Activated T-cell treated with anti-CD3 and anti-CD28 coated beads, Interleukin-2, amount 50 U/mL, for 72 hours (primary cell): ENCODE measurements around the gene ARHGAP18. TPM values are rescaled to one million over a fixed set of nuclear protein-coding genes. Genes with fewer than 3 reads are reported as not detected.

Source experiments
- ATAC-seq, 2 donors: fragments of 150-1000 bp; cut with Tn5 transposase; replicated peaks in 1 of 2; 2 replicates each; pipeline ENCODE4 v1.10.0; 2021; ENCODE audit warnings: moderate library complexity in 2 of 2, mild to moderate bottlenecking in 1 of 2
- DNase-seq, 2 donors: peaks; one replicate each; pipeline ENCODE4 v3.0.0; 2021 to 2022; ENCODE audit warnings: mixed read lengths in 1 of 2
- H3K27ac Mint-ChIP-seq: one replicate; pipeline ENCODE4 v1.8.0; 2022; ENCODE audit warnings: mild to moderate bottlenecking, moderate library complexity, mixed read lengths
- H3K27me3 Mint-ChIP-seq: one replicate; pipeline ENCODE4 v1.8.0; 2022; ENCODE audit warnings: low read depth, mixed read lengths
- H3K36me3 Mint-ChIP-seq, 2 donors: one replicate each; pipeline ENCODE4 v1.8.0; 2022; ENCODE audit warnings: mixed read lengths in 2 of 2, mild to moderate bottlenecking in 1 of 2; ENCODE audit not compliant: insufficient read depth in 2 of 2
- H3K4me1 Mint-ChIP-seq: one replicate; pipeline ENCODE4 v1.8.0; 2022; ENCODE audit warnings: low read depth, mixed read lengths
- H3K4me3 Mint-ChIP-seq, 2 donors: one replicate each; pipeline ENCODE4 v1.8.0; 2022; ENCODE audit warnings: mild to moderate bottlenecking in 2 of 2, mixed read lengths in 2 of 2, moderate library complexity in 2 of 2
- H3K9me3 Mint-ChIP-seq, 2 donors: one replicate each; pipeline ENCODE4 v1.8.0; 2022; ENCODE audit warnings: mixed read lengths in 2 of 2
- total RNA-seq, 2 donors: library from RNA; stranded (reverse); gene quantifications; one replicate each; pipeline ENCODE4 v1.2.3, GENCODE V29; 2022

ARHGAP18 gene
- total RNA-seq, 2 donors from 2014 or later: 2.7 to 3.9 TPM

DNA sequence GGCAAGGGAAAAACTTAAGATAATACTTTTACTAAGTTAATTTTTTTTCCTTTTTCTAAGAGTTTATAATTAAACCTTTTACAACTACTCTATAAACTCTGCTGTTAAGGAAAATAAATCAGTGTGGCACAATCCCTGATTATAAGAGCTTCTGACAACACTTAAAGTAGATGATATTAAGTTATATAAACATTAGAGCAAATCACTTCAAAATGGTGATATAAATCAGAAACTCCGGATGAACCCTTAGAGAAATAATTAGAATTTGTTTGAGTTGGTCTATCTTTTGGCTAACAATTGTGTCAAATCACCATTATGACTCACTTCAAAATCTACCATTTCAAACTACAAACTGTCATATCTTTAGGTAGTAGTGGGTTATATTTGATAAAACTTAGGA, 104.9 kb downstream of the ARHGAP18 start:
- Mint-ChIP-seq H3K36me3 (no peaks in the 10 kb centered on the region), H3K27me3 (no peaks in the 10 kb centered on the region), H3K9me3 (no peaks in the 10 kb centered on the region), H3K27ac (no peak overlapping the region), H3K4me1 (peaks cover 23% of the 10 kb centered on the region), H3K4me3 (no peak overlapping the region)
- no peak for DNase-seq
- ATAC-seq: no peak

DNA sequence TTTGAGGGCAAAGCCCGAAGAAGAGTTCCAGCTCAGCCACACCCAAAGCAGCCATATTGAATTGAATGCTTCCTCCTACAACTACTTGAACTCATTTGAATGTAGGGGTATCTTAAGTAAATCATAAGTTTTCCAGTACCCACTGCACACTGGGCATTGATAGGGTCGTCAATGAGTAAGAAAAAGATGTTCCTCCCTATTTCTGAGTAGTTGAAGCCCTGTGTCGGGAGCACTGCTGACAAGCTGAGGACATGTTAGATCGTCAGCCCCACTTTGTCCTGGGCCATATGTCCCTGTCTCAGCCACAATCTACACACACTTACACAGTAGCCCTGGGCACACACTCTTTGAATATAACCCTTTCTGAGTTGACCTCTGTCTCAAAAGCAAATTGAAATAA, 105.7 kb downstream of the ARHGAP18 start:
- no peaks in the 10 kb centered on the region for H3K36me3 Mint-ChIP-seq
- ATAC-seq (no peak), DNase-seq (no peak)
- H3K4me1 Mint-ChIP-seq: peaks cover 23% of the 10 kb centered on the region
- no peaks in the 10 kb centered on the region for H3K27me3 Mint-ChIP-seq
- H3K9me3 Mint-ChIP-seq: no peaks in the 10 kb centered on the region
- H3K4me3 Mint-ChIP-seq: no peak overlapping the region
- H3K27ac Mint-ChIP-seq: no peak overlapping the region

DNA sequence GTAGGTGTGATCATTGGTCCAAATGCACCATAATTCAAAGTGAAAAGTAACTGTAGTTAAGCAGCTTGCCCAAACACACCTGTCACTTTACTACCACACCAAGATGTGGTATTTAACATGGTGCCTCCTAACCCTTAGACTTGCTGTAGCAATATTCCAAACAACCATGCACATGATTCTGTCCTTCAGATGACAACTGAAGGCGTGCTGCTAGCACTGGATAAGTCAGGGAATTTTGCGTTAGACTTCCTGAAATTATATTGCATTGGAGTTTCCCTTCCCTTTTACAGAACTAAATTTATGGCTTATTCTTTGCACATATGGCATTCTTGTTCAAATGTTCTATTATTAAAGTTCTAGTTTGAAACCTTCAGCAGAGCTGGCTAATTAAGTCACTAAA, 106.2 kb downstream of the ARHGAP18 start:
- no peaks in the 10 kb centered on the region for H3K36me3 Mint-ChIP-seq
- no peak overlapping the region for H3K4me3 Mint-ChIP-seq
- ATAC-seq (no peak), DNase-seq (no peak)
- peaks cover 23% of the 10 kb centered on the region for H3K4me1 Mint-ChIP-seq
- no peak overlapping the region for H3K27ac Mint-ChIP-seq
- H3K27me3 Mint-ChIP-seq: no peaks in the 10 kb centered on the region
- no peaks in the 10 kb centered on the region for H3K9me3 Mint-ChIP-seq

DNA sequence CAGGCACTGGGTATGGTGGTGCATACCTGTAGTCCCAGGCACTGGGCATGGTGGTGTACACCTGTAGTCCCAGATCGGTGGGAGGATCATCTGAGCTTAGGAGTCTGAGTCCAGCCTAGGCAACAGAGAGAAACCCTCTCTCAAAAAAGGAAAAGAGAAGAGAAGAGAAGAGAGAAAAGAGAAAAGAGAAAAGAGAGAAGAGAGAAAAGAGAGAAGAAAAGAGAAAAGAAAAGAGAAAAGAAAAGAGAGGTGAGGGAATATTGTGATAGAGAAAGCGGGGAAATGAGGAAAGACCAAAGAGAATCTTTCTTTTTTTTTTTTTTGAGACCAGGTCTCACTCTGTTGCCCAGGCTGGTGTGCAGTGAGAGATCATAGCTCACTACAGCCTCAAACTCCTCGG, 108.7 kb downstream of the ARHGAP18 start:
- H3K27me3 Mint-ChIP-seq: no peaks in the 10 kb centered on the region
- no peak overlapping the region for H3K4me3 Mint-ChIP-seq
- peaks cover 4% of the 10 kb centered on the region for H3K4me1 Mint-ChIP-seq
- ATAC-seq (no peak), DNase-seq (no peak)
- no peaks in the 10 kb centered on the region for H3K36me3 Mint-ChIP-seq
- no peak overlapping the region for H3K27ac Mint-ChIP-seq
- H3K9me3 Mint-ChIP-seq: no peaks in the 10 kb centered on the region

DNA sequence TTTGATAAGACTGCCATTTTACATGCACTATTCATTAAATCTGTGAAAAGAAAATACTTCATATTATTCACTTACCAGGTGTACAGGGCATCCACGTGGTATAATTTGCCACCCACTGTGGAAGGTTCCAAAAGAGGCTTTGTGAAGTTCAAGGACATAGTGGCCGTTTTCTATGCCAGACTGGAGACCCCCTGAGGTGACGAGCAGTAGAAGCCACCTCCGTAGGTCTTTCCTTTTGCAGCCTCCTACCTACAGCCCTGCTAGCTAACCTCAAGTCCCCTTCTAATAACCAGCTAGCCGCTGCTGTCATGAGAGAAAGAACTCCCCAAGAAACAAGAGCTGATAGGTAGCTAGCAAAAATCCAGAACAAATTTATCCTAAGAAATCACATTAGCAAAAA, 110.5 kb downstream of the ARHGAP18 start:
- no peaks in the 10 kb centered on the region for H3K36me3 Mint-ChIP-seq
- ATAC-seq: no peak
- no peak for DNase-seq
- H3K9me3 Mint-ChIP-seq: no peaks in the 10 kb centered on the region
- no peaks in the 10 kb centered on the region for H3K4me1 Mint-ChIP-seq
- no peaks in the 10 kb centered on the region for H3K27me3 Mint-ChIP-seq
- no peak overlapping the region for H3K4me3 Mint-ChIP-seq
- H3K27ac Mint-ChIP-seq: no peak overlapping the region

DNA sequence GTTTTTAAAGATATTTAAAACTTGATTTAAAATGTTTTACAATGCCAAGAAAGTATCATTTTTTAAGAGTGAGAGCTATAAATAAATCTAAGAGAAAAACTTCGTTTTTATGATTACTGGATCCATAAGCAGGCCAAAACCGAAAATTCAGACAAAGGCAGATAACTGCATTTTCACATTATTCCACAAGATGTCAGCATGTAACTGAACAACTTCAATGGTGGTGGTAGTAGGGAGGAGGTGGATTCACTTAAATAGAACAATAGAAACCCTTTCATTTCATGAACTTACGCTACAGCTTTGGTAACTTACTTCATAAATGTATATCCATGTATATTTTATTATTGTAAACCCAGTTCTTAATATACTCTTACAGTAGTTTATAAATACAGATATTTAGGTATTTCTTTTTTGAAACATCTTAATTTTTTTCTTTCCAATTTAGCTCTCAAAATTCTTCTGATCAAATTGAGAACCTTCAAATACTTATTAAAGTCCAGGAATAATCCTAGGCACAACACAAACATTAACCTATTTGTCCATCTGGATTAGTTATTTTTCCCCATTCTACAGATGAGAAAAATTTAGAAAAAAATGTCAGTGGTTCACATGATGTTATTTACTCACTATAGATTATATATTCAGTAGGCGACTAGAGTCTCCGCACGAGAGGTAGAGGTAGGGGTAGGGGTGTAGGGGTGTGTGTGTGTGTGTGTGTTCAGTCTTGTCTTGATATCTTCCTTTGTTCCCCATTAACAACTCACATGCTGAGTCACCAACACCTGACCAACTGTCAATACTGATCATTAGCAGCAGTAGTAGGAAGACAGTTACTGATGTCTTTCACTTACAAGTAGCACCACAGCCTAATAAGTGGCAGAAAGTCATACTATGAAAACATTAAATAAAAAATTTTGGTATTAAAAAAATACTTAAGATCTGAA, 111.5 kb downstream of the ARHGAP18 start:
- H3K27ac Mint-ChIP-seq: no peak overlapping the region
- H3K27me3 Mint-ChIP-seq: no peaks in the 10 kb centered on the region
- DNase-seq: peak in 1 of 2 donors; percentile 45
- H3K36me3 Mint-ChIP-seq: no peaks in the 10 kb centered on the region
- no peaks in the 10 kb centered on the region for H3K4me1 Mint-ChIP-seq
- H3K9me3 Mint-ChIP-seq: no peaks in the 10 kb centered on the region
- peak; percentile 71 to 78 for ATAC-seq
- no peak overlapping the region for H3K4me3 Mint-ChIP-seq

DNA sequence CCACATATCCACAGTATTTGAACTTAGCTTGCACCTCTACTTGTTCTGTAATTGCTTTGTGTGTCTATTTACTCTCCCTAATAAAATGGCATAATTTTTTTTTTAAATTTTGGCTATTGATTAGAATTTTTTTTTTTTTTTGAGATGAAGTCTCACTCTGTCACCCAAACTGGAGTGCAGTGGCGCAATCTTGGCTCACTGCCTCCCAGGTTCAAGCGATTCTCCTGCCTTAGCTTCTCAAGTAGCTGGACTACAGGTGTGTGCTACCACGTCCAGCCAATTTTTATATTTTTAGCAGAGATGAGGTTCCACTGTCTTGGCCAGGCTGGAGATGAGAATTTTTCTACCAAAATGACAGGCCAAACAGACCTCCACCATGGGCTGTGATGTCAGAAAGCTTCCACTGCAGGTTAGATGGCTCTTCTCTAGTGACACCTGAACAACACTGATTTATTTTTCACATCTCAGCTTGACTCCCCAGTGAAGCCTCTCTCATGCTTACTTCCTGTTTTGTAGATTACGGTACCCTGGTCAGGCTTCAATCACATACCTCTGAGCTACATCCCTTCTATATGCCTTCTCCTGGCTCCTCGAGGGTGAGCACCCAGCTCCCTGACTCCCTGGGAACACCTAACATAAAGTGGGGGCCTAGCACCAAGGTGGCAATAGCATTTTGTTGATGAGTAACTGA, 112.8 kb downstream of the ARHGAP18 start:
- H3K27ac Mint-ChIP-seq: no peak overlapping the region
- H3K27me3 Mint-ChIP-seq: no peaks in the 10 kb centered on the region

DNA sequence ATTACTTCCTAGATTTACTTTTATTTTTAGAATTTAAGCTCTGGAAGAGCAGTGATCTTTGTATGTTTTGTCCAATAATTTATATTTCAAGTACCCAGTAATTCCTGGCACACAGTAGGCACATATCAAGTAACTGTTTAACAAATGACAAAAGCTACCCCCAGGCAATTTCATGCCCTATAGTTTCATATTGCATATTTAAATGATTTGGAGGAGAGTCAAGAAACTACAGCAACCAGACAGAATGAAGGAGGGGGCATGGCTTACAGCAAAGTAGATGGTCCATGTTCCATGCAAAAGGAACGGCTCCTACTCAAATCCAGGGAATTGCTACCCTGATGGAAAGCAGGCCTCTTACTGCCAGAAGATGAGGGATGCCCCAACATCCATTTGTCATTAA, 113.5 kb downstream of the ARHGAP18 start:
- no peak overlapping the region for H3K4me3 Mint-ChIP-seq
- H3K4me1 Mint-ChIP-seq: peaks cover 9% of the 10 kb centered on the region
- H3K27ac Mint-ChIP-seq: no peak overlapping the region
- no peaks in the 10 kb centered on the region for H3K36me3 Mint-ChIP-seq
- DNase-seq (no peak), ATAC-seq (no peak)
- no peaks in the 10 kb centered on the region for H3K27me3 Mint-ChIP-seq
- H3K9me3 Mint-ChIP-seq: no peaks in the 10 kb centered on the region

More for the DNA sequence above, 112.8 kb downstream of the ARHGAP18 start:
- Mint-ChIP-seq H3K36me3 (no peaks in the 10 kb centered on the region), H3K4me3 (no peak overlapping the region), H3K4me1 (peaks cover 9% of the 10 kb centered on the region), H3K9me3 (no peaks in the 10 kb centered on the region)
- DNase-seq (no peak), ATAC-seq (no peak)

DNA sequence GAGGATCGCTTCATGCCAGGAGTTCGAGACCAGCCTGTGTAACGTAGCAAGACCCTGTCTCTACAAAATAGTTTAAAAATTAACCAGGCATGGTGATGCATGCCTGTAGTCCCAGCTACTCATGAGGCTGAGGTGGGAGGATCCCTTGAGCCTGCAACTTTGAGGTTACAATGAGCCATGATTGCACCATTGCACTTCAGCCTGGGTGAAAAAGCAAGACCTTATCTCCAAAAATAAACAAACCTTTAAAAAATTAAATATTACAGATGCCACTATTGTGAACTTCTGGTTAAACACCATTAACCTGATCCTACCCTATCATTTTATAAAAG, 116.8 kb downstream of the ARHGAP18 start:
- no peak for DNase-seq
- no peaks in the 10 kb centered on the region for H3K9me3 Mint-ChIP-seq
- ATAC-seq: peak in 1 of 2 donors; percentile 46
- no peaks in the 10 kb centered on the region for H3K36me3 Mint-ChIP-seq
- H3K4me3 Mint-ChIP-seq: no peak overlapping the region
- H3K27ac Mint-ChIP-seq: no peak overlapping the region
- H3K27me3 Mint-ChIP-seq: no peaks in the 10 kb centered on the region
- peaks cover 9% of the 10 kb centered on the region for H3K4me1 Mint-ChIP-seq

DNA sequence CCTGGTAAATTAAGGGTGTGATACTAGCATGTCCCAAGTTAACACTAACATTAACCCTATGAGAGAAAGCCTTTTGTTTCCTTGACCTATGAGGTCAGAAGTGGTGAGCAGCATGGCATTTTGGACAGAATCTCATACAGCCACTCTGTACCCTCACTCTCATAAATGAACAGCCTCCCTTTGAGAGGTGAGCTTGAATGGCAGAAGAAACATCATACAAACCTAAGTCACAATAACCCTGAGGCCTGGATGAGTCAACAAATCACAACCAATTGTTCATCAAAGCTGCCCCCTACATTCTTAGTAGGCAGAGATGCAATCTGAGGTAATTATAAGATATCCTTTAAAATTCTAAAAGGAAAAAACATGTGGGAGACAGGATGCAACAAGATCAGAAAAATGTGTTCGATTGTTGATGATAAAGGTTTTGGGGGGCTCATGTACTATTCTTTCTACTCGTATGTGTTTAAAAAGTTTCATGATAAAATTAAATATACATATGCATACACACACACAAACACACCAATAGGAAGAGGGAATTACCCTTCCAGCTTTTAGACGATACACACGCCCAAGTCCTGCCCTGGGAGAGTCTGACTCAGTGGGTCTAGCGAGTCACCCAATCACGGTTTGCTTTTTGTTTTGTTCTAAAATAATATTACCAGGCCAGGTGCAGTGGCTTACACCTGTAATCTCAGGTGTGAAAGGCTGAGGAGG, 117.3 kb downstream of the ARHGAP18 start:
- H3K9me3 Mint-ChIP-seq: peaks cover under 1 to 1% of the 10 kb centered on the region in 2 donors
- H3K27ac Mint-ChIP-seq: no peak overlapping the region
- DNase-seq (peak in 1 of 2 donors; percentile 19), ATAC-seq (peak; percentile 55 to 66)
- H3K4me1 Mint-ChIP-seq: peaks cover 9% of the 10 kb centered on the region
- no peak overlapping the region for H3K4me3 Mint-ChIP-seq
- peaks cover 1 to 2% of the 10 kb centered on the region in 2 donors for H3K36me3 Mint-ChIP-seq
- H3K27me3 Mint-ChIP-seq: no peaks in the 10 kb centered on the region

DNA sequence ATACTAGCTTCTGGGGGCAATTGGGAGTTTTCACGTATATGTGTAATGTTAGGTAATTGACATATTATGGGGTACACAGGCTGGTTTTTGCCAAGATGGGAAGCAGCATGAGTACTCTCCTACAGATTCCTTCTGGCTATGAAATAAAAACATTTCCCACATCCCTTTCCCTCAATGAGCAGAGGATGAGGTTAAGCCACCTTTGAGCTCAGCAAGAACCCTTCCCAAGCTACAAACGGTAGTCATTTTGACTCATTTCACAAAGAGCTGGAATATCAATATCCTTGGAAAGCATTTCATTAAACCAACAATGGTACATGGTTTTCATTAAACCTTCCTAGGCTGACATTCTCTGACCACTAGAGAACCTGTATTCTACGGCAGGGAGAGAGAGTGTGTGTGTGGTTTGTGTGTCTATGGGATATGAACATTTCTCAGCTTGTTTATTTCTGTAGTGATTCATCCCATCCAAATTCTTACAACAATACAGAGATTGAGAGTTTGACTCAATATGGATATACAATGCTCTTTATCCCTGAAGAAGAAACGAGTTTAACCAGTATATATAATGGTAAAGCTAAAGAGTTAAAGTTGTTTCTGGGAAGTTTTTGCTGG, 119.5 kb downstream of the ARHGAP18 start:
- no peak overlapping the region for H3K4me3 Mint-ChIP-seq
- H3K27me3 Mint-ChIP-seq: no peaks in the 10 kb centered on the region
- H3K9me3 Mint-ChIP-seq: peaks cover 2 to 4% of the 10 kb centered on the region in 2 donors
- no peak overlapping the region for H3K27ac Mint-ChIP-seq
- ATAC-seq: no peak
- no peak for DNase-seq
- peaks cover 2 to 6% of the 10 kb centered on the region in 2 donors for H3K36me3 Mint-ChIP-seq
- peaks cover 9% of the 10 kb centered on the region for H3K4me1 Mint-ChIP-seq

DNA sequence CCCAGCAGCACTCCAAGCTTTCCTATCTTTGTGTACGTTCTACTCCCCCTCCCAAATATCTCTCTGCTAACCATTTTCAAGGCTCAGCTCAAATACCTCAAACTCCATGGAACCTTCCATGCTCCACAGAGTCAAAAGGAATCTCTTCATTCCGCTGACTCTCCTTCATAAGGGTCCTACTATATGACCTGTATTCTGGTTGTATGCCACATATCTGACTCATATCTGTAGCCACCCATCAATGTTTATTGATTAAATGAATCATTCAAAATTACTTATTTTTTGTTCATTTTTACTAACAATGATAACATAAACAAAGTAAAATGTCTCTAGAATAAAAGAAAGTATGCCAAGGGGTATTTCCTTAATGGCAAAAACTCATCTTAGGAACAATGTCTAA, 123.2 kb downstream of the ARHGAP18 start:
- no peak for ATAC-seq

DNA sequence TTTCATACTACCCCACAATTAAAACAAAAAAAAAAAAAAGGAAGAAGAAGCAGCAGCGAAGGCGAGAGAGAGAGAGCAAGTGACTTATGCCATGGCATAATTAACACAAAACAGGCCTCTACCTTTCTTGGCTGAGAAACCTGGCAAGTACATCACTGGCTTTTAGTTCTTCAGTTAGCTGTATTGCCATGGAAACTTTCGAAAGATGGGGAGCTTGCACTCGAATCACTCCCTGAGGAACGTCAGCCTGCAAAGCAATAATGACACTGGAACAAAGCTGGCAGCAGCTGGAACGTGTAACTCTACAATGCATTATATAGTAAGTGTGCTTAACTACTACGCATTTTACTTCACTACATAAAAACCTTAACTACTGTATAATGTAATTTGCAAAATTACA, 126.1 kb downstream of the ARHGAP18 start:
- no peaks in the 10 kb centered on the region for H3K4me1 Mint-ChIP-seq
- no peak overlapping the region for H3K27ac Mint-ChIP-seq
- peaks cover 2 to 6% of the 10 kb centered on the region in 2 donors for H3K36me3 Mint-ChIP-seq
- peaks cover 2 to 4% of the 10 kb centered on the region in 2 donors for H3K9me3 Mint-ChIP-seq
- no peak overlapping the region for H3K4me3 Mint-ChIP-seq
- no peak for ATAC-seq
- no peaks in the 10 kb centered on the region for H3K27me3 Mint-ChIP-seq
- no peak for DNase-seq

More for the DNA sequence above, 123.2 kb downstream of the ARHGAP18 start:
- H3K9me3 Mint-ChIP-seq: peaks cover 2 to 4% of the 10 kb centered on the region in 2 donors
- peaks cover 2 to 6% of the 10 kb centered on the region in 2 donors for H3K36me3 Mint-ChIP-seq
- no peaks in the 10 kb centered on the region for H3K27me3 Mint-ChIP-seq
- H3K4me1 Mint-ChIP-seq: no peaks in the 10 kb centered on the region
- H3K4me3 Mint-ChIP-seq: no peak overlapping the region
- H3K27ac Mint-ChIP-seq: no peak overlapping the region
- DNase-seq: no peak
